WTC11 (cell line): Measurements from ENCODE around the gene IGF2BP3. TPM values are rescaled to one million over a fixed set of nuclear protein-coding genes. Genes with fewer than 3 reads are reported as not detected.

ENCODE experiments used
- ATAC-seq: fragments of 200-7000 bp; cut with Tn5 transposase; 2 replicates; pipeline ENCODE4 v1.10.0; 2021; ENCODE audit warnings: mild to moderate bottlenecking, moderate library complexity
- CTCF ChIA-PET: fragments of 300-600 bp; sonication (Branson Sonifier 250); formaldehyde crosslinking; loops from one replicate; lab custom pipeline; 2021; ENCODE audit warnings: antibody characterized with exemption; lab: Charles Lee
- POLR2A ChIA-PET: fragments of 350-600 bp; sonication (Branson Sonifier 250); formaldehyde crosslinking; loops from one replicate; lab custom pipeline; 2021; ENCODE audit warnings: antibody characterized with exemption; lab: Charles Lee
- DNase-seq: peaks from one replicate; pipeline ENCODE4 v3.0.0; 2021; ENCODE audit warnings: low spot score
- H3K27ac Mint-ChIP-seq: 2 replicates; pipeline ENCODE4 v1.8.0; 2021; ENCODE audit warnings: mixed read lengths
- H3K27me3 Mint-ChIP-seq: 2 replicates; pipeline ENCODE4 v1.8.0; 2021; ENCODE audit warnings: low read depth, mild to moderate bottlenecking, moderate library complexity, mixed read lengths
- H3K36me3 Mint-ChIP-seq: 2 replicates; pipeline ENCODE4 v1.8.0; 2021; ENCODE audit warnings: mixed read lengths
- H3K4me1 Mint-ChIP-seq: 2 replicates; pipeline ENCODE4 v1.8.0; 2022; ENCODE audit warnings: mixed read lengths
- H3K4me3 Mint-ChIP-seq: 2 replicates; pipeline ENCODE4 v1.8.0; 2021; ENCODE audit warnings: mild to moderate bottlenecking, moderate library complexity, mixed read lengths
- H3K9me3 Mint-ChIP-seq: 2 replicates; pipeline ENCODE4 v1.8.0; 2021; ENCODE audit warnings: mixed read lengths
- ATF1 ChIP-seq: sonication (generic); formaldehyde crosslinking; IDR thresholded peaks from 2 replicates; pipeline ENCODE4 v1.8.1; 2023; ENCODE audit warnings: mild to moderate bottlenecking, moderate library complexity, missing genetic modification reagents
- GTF2I ChIP-seq: fragments of 250-450 bp; sonication (Bioruptor Pico); conservative IDR thresholded peaks from 2 replicates; pipeline ENCODE4 v1.4.0; 2021; ENCODE audit warnings: mild to moderate bottlenecking
- HMGA2 ChIP-seq: fragments of 250-450 bp; sonication (Bioruptor Pico); IDR thresholded peaks from 2 replicates; pipeline ENCODE4 v1.4.0; 2021; ENCODE audit warnings: mild to moderate bottlenecking, moderate library complexity
- NR1H2 ChIP-seq: sonication (generic); formaldehyde crosslinking; IDR thresholded peaks from 2 replicates; pipeline ENCODE4 v1.9.0; 2021; ENCODE audit warnings: mild to moderate bottlenecking, moderate library complexity, missing genetic modification reagents
- ZNF219 ChIP-seq: sonication (generic); formaldehyde crosslinking; IDR thresholded peaks from 2 replicates; pipeline ENCODE4 v1.8.0; 2023; ENCODE audit warnings: missing genetic modification reagents, mild to moderate bottlenecking, borderline replicate concordance
- total RNA-seq: library from RNA; stranded (reverse); gene quantifications from 3 replicates; pipeline ENCODE4 v1.2.3, GENCODE V29; 2021
- TF ChIP-seq, protein P1 (sequence below): sonication (generic); formaldehyde crosslinking; IDR thresholded peaks from 2 replicates; pipeline ENCODE4 v1.8.1; 2023; ENCODE audit warnings: mild to moderate bottlenecking, missing genetic modification reagents, moderate library complexity

The IGF2BP3 gene
- total RNA-seq, 1 experiment from 2014 or later: 129 TPM

DNA sequence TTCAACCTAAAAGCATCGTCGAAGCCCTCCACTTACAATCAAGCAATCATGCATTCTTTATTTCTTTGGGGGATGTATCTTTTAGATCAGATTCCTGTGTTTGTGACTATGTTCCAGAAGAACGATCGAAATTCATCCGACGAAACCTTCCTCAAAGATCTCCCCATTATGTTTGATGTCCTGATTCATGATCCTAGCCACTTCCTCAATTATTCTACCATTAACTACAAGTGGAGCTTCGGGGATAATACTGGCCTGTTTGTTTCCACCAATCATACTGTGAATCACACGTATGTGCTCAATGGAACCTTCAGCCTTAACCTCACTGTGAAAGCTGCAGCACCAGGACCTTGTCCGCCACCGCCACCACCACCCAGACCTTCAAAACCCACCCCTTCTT is 209.9 kb downstream of the IGF2BP3 start:
- H3K27ac Mint-ChIP-seq: no peak overlapping the region
- ATAC-seq: no peak
- H3K9me3 Mint-ChIP-seq: no peaks in the 10 kb centered on the region
- ChIA-PET POLR2A (no interaction called here), CTCF (interaction anchor here (0.9 to 1.1 kb wide), 3 partner anchors 13 to 154 kb away, joined by 3 to 6 read pairs (median 3); partner anchors contain the start of gene GPNMB)
- no peaks in the 10 kb centered on the region for H3K36me3 Mint-ChIP-seq
- no peak overlapping the region for H3K4me3 Mint-ChIP-seq
- no peaks in the 10 kb centered on the region for H3K4me1 Mint-ChIP-seq
- H3K27me3 Mint-ChIP-seq: no peaks in the 10 kb centered on the region
- no peak for TF ChIP-seq HMGA2 (CRISPR knock-in tag)
- no peak for TF ChIP-seq GTF2I
- no peak for TF ChIP-seq ZNF219 (CRISPR knock-in tag)
- no peak for TF ChIP-seq ATF1 (CRISPR knock-in tag)
- TF ChIP-seq, protein P1, sequence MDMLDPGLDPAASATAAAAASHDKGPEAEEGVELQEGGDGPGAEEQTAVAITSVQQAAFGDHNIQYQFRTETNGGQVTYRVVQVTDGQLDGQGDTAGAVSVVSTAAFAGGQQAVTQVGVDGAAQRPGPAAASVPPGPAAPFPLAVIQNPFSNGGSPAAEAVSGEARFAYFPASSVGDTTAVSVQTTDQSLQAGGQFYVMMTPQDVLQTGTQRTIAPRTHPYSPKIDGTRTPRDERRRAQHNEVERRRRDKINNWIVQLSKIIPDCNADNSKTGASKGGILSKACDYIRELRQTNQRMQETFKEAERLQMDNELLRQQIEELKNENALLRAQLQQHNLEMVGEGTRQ (CRISPR knock-in tag): no peak
- no peak for TF ChIP-seq NR1H2
- DNase-seq: no peak

Other genes with a start within 250 kb of the IGF2BP3 start
- gene GPNMB, start 223.7 kb downstream of the IGF2BP3 start, total RNA-seq: 0.57 to 1.7 TPM (median 1.1 TPM) in 3 replicates
- gene MALSU1, start 171.2 kb downstream of the IGF2BP3 start, total RNA-seq: 75.2 to 81.5 TPM (median 81.4 TPM) in 3 replicates
- 110 to 144 TPM (median 133 TPM) in 3 replicates for gene TRA2A, start 61.5 kb upstream of the IGF2BP3 start, total RNA-seq
- 3.3 to 5.1 TPM (median 3.8 TPM) in 3 replicates for gene CCDC126, start 126.9 kb upstream of the IGF2BP3 start, total RNA-seq
- 22.6 to 24.9 TPM (median 23.3 TPM) in 3 replicates for gene FAM221A, start 209.7 kb upstream of the IGF2BP3 start, total RNA-seq
- 0.21 to 0.42 TPM (median 0.30 TPM) in 3 replicates for gene STK31, start 239.7 kb upstream of the IGF2BP3 start, total RNA-seq